ENCODE results near the gene HCFC1R1. TPM values are rescaled to one million over a fixed set of nuclear protein-coding genes. Genes with fewer than 3 reads are reported as not detected.

The HCFC1R1 gene
- total and polyA plus RNA-seq, 2 of the 8 experiments (the other 6 are each of a cell fraction or from before 2014, with no cell fraction given): 72.7 to 138 TPM

- no peak for TF ChIP-seq TEAD4 (IDR thresholded peaks at IDR 0.05; ENCODE audit: low read depth, low read length)
- no peak for TF ChIP-seq SIN3A (conservative IDR thresholded peaks at IDR 0.05 in 1 of 2, IDR thresholded peaks at IDR 0.05 in 1 of 2; ENCODE audit: low read depth in 1 of 2, low read length in 2 of 2)
- no peak for TF ChIP-seq KDM4A (IDR thresholded peaks at IDR 0.05; ENCODE audit: low read depth, low read length, severe bottlenecking)
- TF ChIP-seq, protein P1, sequence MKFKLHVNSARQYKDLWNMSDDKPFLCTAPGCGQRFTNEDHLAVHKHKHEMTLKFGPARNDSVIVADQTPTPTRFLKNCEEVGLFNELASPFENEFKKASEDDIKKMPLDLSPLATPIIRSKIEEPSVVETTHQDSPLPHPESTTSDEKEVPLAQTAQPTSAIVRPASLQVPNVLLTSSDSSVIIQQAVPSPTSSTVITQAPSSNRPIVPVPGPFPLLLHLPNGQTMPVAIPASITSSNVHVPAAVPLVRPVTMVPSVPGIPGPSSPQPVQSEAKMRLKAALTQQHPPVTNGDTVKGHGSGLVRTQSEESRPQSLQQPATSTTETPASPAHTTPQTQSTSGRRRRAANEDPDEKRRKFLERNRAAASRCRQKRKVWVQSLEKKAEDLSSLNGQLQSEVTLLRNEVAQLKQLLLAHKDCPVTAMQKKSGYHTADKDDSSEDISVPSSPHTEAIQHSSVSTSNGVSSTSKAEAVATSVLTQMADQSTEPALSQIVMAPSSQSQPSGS (IDR thresholded peaks at IDR 0.05; ENCODE audit: low read length): no peak
These were observed 35.1 kb downstream of the HCFC1R1 start (continued) for GRCh38 chr16:2988590-2989099.

All from H1 (cell line).